NCI-H2196 treated with DMSO at 0.1 percent for 48 hours (cell line): ENCODE results near the gene PXK.
"Not testable (repeated sequence)": the region's sequence is repeated elsewhere in the genome, so short reads cannot be mapped to it uniquely, and the experiment has no call there.

Experiments used
- DNase-seq: peaks from one replicate; lab custom pipeline; 2025; ENCODE audit not compliant: unreplicated experiment; lab: John Stamatoyannopoulos, UW

Gene PXK

DNA sequence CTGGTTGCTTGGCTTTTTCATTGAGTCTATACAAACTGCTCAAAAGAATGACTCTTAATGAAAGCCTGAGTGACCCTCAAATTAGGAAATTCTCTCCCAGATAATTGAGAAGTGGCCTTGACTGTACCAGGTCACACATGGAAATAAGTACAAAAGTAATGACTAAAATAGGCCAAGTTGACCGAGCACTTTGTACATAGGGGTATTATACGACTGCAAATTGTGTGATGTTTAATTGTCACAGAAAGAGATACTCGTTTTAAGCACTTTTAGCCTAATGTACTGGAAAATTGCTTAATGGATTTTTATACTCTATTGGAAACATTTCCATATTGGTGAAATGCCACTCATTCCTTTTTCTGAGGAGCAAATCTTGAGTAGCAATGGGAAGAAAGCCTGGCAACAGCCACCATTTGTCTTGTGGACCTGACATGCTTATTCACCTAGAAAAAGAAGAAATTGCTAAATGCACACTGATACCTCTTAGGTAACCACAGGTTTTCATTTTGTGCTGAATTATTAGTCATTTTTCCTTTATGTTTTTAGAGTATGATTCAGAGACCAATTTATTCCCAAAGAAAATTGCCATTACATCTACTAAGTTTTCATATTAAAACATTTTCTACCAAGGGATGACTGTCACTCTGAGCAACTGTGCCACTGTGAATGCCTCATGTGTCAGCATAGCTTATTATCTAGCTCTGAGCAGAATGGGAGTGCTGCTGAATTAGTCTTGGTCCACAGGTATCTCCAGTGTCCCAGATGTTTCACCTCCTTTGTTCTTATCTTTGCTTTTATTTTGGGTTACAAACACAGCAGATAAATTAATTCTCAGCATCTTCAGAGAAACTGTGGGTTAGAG lies 8.9 kb upstream of the PXK start:
- no peak for DNase-seq

DNA sequence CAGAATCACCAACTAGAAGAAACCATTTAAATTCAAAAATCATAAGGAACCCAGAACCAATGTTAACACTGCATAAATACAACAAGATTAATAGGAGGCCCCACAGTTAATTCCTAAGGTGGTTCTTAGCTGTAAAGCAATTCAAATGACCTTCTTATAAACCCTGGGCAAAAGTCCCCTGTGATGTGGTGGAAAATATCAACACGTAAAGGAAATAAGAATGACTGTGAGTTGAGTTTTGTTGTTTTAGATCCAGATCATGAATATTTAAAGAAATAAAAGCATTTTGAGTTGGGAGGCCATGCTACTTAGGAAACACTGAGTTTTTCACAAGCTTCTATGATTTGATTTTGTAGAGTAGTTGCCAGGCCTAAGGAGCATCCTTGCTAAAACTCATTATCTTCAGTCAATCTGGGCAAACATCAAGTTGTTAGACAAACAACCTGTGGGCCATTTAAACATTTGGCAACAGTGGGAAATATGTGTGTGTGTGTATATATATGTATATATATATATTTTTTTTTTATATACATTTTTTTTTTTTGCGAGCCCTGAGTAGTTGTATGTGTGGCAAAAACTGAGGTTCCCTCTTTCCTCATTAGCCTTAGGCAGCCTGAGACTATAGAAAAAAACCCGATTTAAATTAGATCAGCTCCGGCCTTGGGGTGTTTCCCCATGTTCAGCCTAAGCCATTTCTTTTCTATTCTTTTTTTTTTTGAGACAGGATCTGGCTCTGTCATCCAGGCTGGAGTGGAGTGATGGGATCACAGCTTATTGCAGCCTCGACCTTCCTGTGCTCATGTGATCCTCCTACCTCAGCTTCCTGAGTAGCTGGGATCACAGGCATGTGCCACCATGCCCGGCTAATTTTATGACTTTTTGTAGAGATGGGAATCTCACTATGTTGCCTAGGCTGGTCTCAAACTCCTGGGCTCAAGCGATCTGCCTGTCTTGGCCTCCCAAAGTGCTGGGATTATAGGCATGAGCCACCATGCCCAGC lies 8.0 kb upstream of the PXK start:
- DNase-seq: no peak

DNA sequence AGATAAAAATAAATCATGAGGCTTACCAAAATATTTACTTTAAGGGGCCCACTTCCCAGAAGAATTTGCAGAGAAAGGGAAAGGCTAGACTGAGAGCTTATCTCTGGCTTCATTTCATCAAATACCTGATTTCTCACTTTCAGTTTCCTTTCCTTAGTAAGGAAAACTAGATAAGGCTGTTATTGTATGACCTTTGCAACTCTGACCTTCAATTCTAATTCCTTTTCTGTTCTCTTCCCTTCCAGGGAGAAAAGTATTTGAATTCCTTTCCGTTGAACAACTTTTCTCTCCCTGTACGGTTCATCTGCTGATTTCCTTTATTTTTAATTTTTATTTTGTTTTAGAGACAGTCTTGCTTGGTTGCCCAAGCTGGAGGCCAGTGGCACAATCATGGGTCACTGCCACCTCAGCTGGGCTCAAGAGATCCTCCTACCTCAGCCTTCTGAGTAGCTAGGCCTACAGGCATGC lies 7.1 kb upstream of the PXK start:
- DNase-seq: no peak

DNA sequence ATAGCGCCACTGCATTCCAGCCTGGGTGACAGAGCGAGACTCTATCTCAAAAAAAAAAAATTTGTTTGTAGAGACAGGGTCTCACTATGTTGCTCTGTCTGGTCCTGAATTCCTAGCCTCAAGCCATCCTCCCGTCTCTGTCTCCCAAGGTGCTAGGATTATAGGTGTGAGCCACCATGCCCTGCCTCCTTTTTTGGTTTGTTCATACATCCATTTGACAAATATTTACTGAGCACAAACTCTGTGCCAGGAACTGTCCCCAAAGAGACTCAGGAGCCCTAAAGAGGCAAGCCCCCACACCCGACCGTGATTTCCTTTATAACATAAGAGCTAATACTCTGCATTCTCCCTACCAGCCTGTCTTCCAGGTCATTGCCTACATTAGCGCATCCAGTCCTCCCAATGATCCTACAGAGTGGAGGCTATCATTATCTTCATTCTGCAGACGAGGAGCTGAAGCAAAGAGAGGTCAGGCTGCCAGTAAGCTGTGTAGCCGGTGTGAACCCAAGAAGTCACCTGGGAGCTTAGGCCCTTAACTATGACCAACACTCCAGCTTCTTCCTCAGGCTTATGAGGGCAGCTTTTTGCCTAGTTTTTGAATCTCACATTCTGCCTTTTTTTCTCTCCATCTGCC lies 6.3 kb upstream of the PXK start:
- DNase-seq: no peak

DNA sequence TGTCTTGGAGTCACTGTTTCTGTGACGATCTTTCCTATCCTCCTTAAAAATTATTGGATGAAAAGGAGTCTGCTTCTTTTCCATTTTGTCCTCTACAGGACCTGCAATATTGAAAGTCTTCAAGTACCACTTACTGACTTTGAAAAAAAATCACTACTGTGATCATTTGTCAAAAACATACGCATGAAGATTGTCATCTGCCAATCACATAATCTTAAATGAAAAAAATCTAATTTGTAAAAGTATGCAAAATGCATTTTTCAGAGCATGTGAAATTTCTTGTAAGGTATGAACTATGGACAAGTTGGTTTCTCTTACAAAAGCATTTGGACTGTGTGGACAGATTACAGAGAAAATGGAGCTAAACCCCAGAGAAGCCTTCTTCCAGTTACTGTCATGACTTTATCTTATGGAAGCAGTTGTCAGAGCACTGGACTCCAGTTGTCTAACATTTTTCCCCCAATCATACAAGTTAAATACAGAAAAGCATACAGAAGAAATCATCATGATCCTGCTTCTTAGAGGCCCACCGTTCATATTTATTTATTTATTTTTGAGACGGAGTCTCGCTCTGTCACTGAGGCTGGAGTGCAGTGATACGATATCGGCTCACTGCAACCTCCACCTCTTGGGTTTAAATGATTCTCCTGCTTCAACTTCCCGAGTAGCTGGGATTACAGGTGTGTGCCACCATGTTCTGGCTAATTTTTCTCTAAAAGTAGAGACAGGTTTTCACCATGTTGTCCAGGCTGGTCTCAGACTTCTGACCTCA lies 3.4 kb upstream of the PXK start:
- no peak for DNase-seq

DNA sequence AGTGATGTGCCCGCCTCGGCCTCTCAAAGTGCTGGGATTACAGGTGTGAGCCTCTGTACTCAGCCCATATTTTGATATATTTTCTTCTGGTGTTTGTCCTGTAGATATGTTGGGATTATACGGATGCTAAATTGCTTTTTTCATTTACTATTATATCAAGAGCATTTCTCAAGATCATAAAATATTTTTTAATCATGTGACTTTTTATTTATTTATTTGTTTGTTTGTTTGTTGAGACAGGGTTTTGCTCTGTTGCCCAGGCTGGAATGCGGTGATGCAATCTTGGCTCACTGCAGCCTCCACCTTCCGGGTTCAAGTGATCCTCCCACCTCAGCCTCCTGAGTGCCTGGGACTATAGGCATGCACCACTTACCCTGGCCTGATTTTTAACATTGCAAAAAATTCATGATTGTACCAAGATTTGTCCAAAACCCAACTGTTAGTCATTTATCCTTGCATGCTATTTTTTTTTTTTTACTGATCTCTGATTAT lies 2.7 kb upstream of the PXK start:
- DNase-seq: no peak

DNA sequence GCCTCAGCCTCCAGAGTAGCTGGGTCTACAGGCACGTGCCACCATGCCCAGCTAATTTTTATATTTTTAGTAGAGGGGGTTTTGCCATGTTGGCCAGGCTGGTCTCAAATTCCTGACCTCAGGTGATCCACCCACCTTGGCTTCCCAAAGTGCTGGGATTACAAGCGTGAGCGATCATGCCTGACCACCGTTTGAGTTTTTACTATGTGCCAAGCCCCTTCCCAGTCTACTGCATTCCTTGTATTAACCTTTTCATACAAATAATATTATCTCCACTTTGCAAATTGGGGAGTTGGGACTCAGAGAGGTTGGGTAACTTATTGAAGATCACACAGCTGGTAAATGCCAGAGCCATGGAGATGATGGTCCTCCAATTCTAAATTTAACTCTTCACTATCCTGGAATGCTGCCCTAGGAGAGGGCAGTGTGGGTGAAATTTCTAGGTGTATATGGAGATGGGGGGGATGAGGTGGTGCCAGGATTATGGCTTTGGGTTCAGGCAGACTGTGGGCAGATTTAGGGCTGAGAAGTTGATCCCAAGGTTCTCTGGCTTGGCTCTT lies 1.0 kb upstream of the PXK start:
- no peak for DNase-seq

DNA sequence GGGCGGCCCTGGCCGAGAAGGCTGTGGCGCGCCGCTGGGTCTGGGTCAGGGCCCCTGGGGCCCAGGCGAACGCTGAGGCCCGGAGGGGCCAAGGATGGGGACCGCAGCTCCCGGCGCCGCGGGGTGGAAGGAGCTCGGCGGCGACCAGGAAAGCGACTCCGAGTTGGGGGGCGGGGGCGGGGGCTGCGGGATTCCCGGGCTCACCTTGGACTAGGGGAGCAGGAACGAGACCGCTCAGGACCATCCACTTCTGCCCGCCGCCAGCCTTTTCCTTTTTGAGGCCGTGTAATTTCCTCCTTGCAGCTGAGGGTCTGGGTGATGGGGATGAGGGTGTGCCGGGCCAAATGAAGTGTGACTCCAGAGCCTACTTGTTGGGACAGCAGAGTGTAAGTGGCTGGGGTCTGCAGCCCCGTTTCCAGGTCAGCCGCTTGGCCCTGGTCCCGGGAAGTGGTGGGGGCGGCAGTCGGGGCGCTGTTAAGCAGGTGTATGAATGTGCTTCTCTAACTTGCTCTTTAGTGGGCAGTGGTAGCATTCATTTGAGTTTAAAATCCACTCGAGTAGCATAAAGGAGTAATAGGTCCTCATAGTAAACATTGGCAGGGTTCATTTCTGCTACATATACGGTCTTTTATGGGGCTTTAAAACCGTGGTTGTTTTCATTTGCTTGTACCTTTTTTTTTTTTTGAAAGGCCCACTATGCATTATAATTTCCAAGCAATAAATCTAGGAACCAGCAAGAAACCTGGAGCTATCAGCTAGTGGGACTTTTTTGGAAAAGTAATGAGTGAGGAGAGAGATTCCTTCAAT lies 717 bp downstream of the PXK start:
- DNase-seq: no peak

DNA sequence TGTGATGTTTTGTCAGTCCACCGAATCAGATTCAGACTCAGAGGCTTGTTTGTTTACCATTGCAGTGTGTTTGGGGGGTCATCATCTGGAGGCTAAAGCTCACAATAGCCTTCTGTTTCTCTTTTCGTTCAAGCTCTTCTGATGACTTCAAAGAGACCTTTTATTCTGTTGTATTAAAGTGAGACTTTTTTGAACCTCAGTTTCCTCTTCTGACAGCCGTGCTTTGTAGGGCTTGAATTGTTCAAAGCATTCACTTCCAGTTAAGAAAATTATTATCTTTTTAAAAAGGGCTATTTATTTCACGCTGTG lies 1.3 kb downstream of the PXK start:
- no peak for DNase-seq

DNA sequence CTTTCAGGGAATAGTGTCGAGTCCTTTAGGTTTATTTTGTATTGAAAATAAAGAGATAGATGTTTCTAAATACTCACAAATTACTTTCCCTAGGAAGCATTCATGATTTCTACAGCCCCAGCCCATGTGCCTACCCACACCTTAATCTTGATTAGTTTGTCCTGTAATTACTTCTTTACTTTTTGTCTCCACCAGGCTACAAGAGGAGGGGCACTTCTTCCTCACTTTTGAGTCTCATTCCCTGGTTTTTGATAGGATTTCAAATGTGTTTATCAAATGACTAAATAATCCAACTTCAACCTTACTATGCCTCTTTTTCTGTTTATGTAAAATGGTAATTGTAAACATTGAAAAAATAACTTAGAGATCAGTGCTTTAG lies 1.8 kb downstream of the PXK start:
- no peak for DNase-seq

DNA sequence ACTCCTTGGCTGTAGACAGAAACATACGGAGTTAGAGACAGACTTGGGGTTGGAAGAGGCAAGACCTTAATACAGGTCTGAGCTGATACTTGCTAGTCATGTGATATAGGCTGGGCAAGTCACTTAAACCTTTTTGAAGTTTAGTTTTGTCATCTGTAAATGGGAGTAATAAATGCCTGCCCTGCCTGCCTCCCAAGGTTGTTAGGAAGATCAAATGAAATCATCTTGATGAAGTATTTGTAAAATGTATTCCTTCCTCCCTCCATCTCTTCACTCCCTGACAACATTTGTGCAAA lies 2.9 kb downstream of the PXK start:
- DNase-seq: no peak

DNA sequence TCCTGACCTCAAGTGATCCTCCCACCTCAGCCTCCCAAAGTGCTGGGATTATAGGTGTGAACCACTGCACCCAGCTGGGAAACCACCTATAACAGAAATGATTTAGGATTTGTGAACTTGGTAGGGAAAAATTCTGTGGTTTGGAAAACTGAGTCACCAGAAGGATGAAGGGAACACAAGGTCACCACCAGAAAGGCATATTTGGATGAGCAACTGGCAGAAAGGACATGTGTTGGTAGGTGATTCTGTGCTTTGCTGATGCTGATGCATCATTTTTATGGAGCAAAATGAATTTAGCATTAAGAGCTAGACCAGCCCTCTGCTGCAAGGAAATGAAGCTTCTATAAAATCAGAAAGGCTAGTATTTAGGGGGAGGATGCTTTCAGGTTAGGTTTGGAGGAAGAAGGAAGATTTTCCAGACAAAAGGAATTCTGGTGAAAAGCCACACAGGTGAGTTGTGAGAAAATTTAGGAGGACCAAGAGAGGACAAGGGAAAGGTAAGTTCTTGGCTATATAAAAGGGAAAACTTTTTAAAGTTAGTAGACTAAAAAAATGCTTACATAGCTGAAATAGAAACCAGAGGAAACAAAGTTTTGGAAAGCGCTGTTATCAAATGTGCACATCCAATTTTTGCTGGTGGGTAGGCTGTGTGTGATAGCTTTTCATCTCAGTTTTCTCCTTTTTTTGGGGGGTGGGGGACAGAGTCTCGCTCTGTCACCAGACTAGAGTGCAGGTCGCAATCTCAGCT lies 3.6 kb downstream of the PXK start:
- no peak for DNase-seq

DNA sequence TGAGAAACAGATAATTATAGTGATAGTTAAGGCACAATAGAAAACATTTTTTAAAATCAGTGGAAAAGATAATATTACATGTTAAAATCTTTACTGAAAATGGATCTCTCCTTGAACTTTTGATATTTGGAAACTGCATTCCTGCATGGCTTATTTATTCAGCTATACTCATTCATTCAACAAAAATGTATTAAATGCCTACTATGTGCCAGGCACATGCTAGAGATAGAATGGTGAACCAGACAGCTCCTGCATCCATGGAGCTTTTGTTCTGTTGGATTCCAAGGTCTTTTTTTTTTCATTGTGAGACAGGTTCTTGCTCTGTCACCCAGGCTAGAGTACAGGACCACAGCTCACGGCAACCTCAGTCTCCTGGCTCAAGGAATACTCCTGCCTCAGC lies 4.5 kb downstream of the PXK start:
- no peak for DNase-seq

DNA sequence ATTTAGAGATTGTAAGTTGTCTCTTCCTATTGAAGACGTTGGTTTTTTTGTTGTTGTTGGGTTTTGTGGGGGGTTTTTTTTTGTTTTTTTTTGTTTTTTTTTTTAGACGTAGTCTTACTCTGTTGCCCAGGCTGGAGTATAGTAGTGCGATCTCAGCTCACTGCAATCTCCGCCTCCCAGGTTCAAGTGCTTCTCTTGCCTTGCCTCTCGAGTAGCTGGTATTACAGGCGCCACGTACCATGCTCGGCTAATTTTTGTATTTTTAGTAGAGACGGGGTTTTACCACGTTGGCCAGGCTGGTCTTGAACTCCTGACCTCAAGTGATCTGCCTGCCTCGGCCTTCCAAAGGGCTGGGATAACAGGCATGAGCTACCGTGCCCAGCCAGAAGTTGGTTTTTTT lies 6.5 kb downstream of the PXK start:
- DNase-seq: not testable (repeated sequence)

DNA sequence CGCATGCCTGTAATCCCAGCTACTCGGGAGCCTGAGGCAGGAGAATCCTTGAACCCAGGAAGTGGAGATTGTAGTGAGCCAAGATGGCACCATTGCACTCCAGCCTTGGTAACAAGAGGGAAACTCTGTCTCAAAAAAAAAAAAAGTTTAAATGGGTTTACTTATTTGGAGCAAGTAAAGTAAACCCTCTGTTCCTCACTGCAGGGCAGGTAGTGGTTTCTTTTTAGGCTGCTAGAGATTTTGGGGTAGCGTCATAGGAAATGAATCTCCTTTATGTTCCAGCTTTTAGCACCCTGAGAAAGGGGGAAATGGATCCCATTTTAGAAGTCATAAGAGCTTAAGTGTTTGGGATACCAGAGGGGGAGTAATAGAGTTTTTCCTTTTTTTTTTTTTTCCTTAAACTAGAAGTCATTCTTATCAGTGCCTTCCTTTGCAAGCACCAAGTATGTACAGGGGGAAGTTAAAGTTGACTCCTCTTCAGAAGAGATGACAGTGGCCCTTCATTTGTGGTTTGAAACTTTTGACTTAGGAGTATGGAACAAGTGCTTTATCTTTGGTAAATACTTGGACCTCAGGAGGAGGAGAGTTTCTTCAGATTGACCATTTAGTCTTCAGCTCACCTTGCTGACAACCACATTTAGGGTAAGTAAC lies 8.0 kb downstream of the PXK start:
- no peak for DNase-seq

DNA sequence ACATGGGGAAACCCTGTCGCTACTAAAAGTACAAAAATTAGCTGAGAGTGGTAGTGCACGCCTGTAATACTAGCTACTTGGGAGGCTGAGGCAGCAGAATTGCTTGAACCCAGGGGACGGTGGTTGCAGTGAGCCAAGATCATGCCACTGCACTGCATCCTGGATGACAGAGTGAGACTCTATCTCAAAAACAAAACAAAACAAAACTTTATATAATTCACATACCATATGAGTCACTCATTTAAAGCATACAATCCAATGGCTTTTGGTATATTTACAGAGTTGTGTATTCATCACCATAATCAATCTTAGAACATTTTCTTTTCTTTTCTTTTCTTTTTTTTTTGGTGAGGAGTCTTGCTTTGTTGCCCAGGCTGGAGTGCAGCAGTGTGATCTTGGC lies 8.7 kb downstream of the PXK start:
- DNase-seq: no peak

DNA sequence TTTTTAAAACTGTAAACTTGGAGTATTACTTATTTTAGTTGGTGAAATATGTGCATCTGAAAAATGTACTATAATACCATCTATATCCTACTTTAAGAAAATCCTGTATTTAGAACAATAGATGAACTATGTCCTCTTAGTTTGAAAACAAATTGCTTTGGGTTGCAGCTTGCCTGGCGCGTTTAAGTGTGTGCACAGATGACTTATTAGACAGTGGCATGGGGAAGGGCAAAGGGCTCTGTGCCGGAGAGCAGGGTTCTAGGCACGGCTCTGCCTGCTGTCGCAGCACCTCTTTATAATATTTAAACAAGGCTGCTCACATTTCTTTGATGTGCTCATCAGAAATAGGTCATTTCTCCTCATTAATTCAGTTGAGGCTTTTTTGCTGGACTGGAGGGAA lies 10.0 kb downstream of the PXK start:
- no peak for DNase-seq

DNA sequence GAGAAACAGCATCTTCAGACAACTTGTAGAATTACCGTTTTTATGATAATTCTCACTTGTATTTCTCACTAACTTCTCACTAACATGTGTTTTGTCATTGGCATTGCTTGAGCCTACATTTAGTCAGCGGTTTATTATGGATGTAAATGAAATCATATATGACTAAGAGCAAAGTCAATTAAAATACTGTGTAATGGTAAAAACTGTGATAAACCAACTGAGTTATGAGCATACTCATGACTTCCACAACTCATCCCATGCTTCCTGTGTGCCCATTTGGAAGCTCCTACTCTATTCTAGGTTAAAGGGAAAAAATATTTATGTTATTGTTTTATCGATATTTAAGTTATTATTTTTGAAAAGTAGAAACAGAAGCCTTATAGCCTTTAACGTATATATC lies 12.8 kb downstream of the PXK start:
- no peak for DNase-seq

DNA sequence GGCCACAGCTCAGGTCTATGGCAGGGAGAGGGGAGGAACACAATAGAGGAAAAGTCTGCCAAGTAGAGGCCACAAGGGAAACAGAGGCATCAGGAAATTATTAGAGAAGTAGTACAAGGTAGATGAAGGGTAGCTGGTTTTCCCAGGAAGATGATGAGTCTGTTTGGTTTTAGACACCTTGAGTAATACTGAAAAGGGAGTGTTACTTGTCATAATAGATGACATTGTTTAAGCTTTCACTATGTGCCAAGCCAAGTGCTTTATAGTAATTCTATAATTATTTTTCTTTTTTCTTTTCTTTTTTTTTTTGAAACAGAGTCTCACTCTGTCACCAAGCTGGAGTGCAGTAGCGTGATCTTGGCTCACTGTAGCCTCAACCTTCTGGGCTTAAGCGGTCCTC lies 13.7 kb downstream of the PXK start:
- DNase-seq: no peak
